Renal cortex interstitium (tissue), 11 donors: ENCODE measurements around the gene GATB. TPM values are rescaled to one million over a fixed set of nuclear protein-coding genes. Genes with fewer than 3 reads are reported as not detected.

Experiments
- DNase-seq, 11 donors: peaks; one replicate each; pipeline ENCODE4 v3.0.0-alpha.2; 2013; ENCODE audit warnings: low read depth in 9 of 11, low spot score in 4 of 11; ENCODE audit errors: extremely low read depth in 1 of 11
- polyA plus RNA-seq, 3 donors: library from polyadenylated mRNA; unstranded; fragments of 120-200 nt; gene quantifications; one replicate each; pipeline ENCODE4 v1.2.1, GENCODE V29; 2013; ENCODE audit not compliant: insufficient read length in 3 of 3

The GATB gene
- polyA plus RNA-seq, 3 donors, result 30.0 to 34.8 (median 33.5) TPM

- DNase-seq, result no peak
Measured at GRCh38 chr4:151688785-151689043, 72.1 kb downstream of the GATB start.

GRCh38 chr4:151688003-151688784 lies 72.6 kb downstream of the GATB start:
- DNase-seq, result no peak

- no peak for DNase-seq
Measured at GRCh38 chr4:151687021-151687640, 73.7 kb downstream of the GATB start.

GRCh38 chr4:151685303-151685702 lies 75.5 kb downstream of the GATB start:
- no peak for DNase-seq

GRCh38 chr4:151681085-151681484 lies 79.7 kb downstream of the GATB start:
- no peak for DNase-seq

GRCh38 chr4:151679231-151679630 lies 81.6 kb downstream of the GATB start:
- no peak for DNase-seq

- no peak for DNase-seq
Measured at GRCh38 chr4:151678048-151678872, 82.5 kb downstream of the GATB start.

- no peak for DNase-seq
Measured at GRCh38 chr4:151677193-151677592, 83.6 kb downstream of the GATB start.

GRCh38 chr4:151676301-151676700 lies 84.5 kb downstream of the GATB start:
- no peak for DNase-seq

- no peak for DNase-seq
Measured at GRCh38 chr4:151675411-151675971, 85.3 kb downstream of the GATB start.

- peak in 3 of 11 donors; percentile 31 to 42 (median 42) for DNase-seq
Measured at GRCh38 chr4:151674804-151675391, 85.9 kb downstream of the GATB start.

GRCh38 chr4:151673908-151674520 lies 86.8 kb downstream of the GATB start:
- no peak for DNase-seq

GRCh38 chr4:151672996-151673395 lies 87.8 kb downstream of the GATB start:
- no peak for DNase-seq

- DNase-seq, result no peak
Measured at GRCh38 chr4:151671541-151672059, 89.2 kb downstream of the GATB start.

GRCh38 chr4:151670843-151671242 lies 90.0 kb downstream of the GATB start:
- DNase-seq, result no peak

GRCh38 chr4:151669990-151670389 lies 90.8 kb downstream of the GATB start:
- no peak for DNase-seq

GRCh38 chr4:151668689-151669402 lies 92.0 kb downstream of the GATB start:
- DNase-seq, result no peak

- DNase-seq, result no peak
Measured at GRCh38 chr4:151667666-151668065, 93.1 kb downstream of the GATB start.
